ENCODE measurements around the gene IRF5. TPM values are rescaled to one million over a fixed set of nuclear protein-coding genes. Genes with fewer than 3 reads are reported as not detected.

Gene IRF5
- total and polyA plus RNA-seq, 10 of the 15 experiments (the other 5 are each of a cell fraction or from before 2014, with no cell fraction given), result 5.4 to 90.3 (median 61.7) TPM

- TF ChIP-seq ATF2 (IDR thresholded peaks at IDR 0.05; ENCODE audit: low read length), result no peak
Observed at GRCh38 chr7:128906001-128906765, 31.5 kb upstream of the IRF5 start (continued).

- H3K4me1 ChIP-seq (ENCODE audit: control insufficient read depth, insufficient read depth, low read length), result peaks cover 13% of the 10 kb centered on the region
- TF ChIP-seq PKNOX1 (IDR thresholded peaks at IDR 0.05) (no peak), ZBTB40 (IDR thresholded peaks at IDR 0.05; ENCODE audit: borderline replicate concordance) (peak; percentile 69)
- no peak overlapping the region for H3K4me3 ChIP-seq
- intact Hi-C loops (cut with micrococcal nuclease; ENCODE audit: unreplicated experiment) (no loop called here), in situ Hi-C loops (cut with MboI) (loop anchor here (5.0 kb wide), 2 partner anchors 185 to 305 kb away; no protein-coding TSS in a partner anchor)
- H3K27ac ChIP-seq (ENCODE audit: control insufficient read depth, insufficient read depth), result no peak overlapping the region
- no peaks in the 10 kb centered on the region for H3K79me2 ChIP-seq (ENCODE audit: control insufficient read depth, insufficient read depth, low read length)
- H2AFZ ChIP-seq (ENCODE audit: control insufficient read depth, low read depth, low read length), result no peak overlapping the region
- ChIA-PET POLR2A (no interaction called here), RAD21 (ENCODE audit: unreplicated experiment) (interaction anchor here (1.1 kb wide), 1 partner anchor 183 kb away, joined by 5 read pairs; no protein-coding TSS in a partner anchor), CTCF (interaction anchor here (0.9 to 5.3 kb wide), 3 partner anchors 33 to 183 kb away, joined by 3 to 41 read pairs (median 4); no protein-coding TSS in a partner anchor), SMC1A (ENCODE audit: uncharacterized antibody, unreplicated experiment) (interaction anchor here (0.7 kb wide), 1 partner anchor 52 kb away, joined by 3 read pairs; no protein-coding TSS in a partner anchor)
- DNase-seq (ENCODE audit: low read depth, low spot score), result no peak
- no peaks in the 10 kb centered on the region for H3K27me3 ChIP-seq (replicated peaks in 1 of 2; ENCODE audit: control insufficient read depth in 2 of 2, insufficient read depth in 2 of 2, low read length in 1 of 2)
- WGBS (ENCODE audit: insufficient coverage, insufficient replicate concordance, low lambda C conversion rate, missing lambda C conversion rate), result 61% methylated on average over 19 of the region's 19 CpGs
- H3K9me3 ChIP-seq (replicated peaks; ENCODE audit: control insufficient read depth, insufficient read depth, low read length), result no peaks in the 10 kb centered on the region
- no peaks in the 10 kb centered on the region for H3K36me3 ChIP-seq (ENCODE audit: control insufficient read depth in 2 of 2, insufficient read depth in 2 of 2, low read length in 1 of 2)
- FAIRE-seq, result no peak
- H3K4me2 ChIP-seq (ENCODE audit: control insufficient read depth, insufficient read depth), result no peak overlapping the region
- no TSS peak for BruUV-seq (replicated peaks)
- no peaks in the 10 kb centered on the region for H4K20me1 ChIP-seq (ENCODE audit: control insufficient read depth, insufficient read depth)
- ATAC-seq, result no peak
- H3K9ac ChIP-seq (ENCODE audit: control insufficient read depth, insufficient read depth, low read length), result no peak overlapping the region
Observed at GRCh38 chr7:128906766-128907559, 30.8 kb upstream of the IRF5 start.
